Measurements from ENCODE around the gene WDFY4. TPM values are rescaled to one million over a fixed set of nuclear protein-coding genes. Genes with fewer than 3 reads are reported as not detected.

WDFY4 gene
- total and polyA plus RNA-seq, 4 donors, result 4.6 to 26.9 (median 13.5) TPM

- peaks cover 0 to 3% (median 0%) of the 10 kb centered on the region in 4 donors for H3K9me3 ChIP-seq (ENCODE audit: control insufficient read depth in 4 of 4, insufficient read depth in 3 of 4, low read length in 3 of 4)
- H3K4me1 ChIP-seq (ENCODE audit: control insufficient read depth in 5 of 5, insufficient read depth in 5 of 5, low read length in 5 of 5), result peaks cover 0 to 13% (median 11%) of the 10 kb centered on the region in 5 donors
- H3K27me3 ChIP-seq (ENCODE audit: control insufficient read depth in 3 of 3, insufficient read depth in 3 of 3, low read length in 2 of 3), result peaks cover 0 to 7% (median 0%) of the 10 kb centered on the region in 3 donors
- H3K9ac ChIP-seq (ENCODE audit: insufficient read depth in 1 of 2, low read length in 2 of 2), result no peak overlapping the region
- TF ChIP-seq, protein P1, sequence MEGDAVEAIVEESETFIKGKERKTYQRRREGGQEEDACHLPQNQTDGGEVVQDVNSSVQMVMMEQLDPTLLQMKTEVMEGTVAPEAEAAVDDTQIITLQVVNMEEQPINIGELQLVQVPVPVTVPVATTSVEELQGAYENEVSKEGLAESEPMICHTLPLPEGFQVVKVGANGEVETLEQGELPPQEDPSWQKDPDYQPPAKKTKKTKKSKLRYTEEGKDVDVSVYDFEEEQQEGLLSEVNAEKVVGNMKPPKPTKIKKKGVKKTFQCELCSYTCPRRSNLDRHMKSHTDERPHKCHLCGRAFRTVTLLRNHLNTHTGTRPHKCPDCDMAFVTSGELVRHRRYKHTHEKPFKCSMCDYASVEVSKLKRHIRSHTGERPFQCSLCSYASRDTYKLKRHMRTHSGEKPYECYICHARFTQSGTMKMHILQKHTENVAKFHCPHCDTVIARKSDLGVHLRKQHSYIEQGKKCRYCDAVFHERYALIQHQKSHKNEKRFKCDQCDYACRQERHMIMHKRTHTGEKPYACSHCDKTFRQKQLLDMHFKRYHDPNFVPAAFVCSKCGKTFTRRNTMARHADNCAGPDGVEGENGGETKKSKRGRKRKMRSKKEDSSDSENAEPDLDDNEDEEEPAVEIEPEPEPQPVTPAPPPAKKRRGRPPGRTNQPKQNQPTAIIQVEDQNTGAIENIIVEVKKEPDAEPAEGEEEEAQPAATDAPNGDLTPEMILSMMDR (IDR thresholded peaks at IDR 0.05; ENCODE audit: control extremely low read depth, extremely low read depth), result no peak
- H3K4me3 ChIP-seq, result no peak overlapping the region
- 59 to 74% methylated on average over 4 of the region's 4 CpGs for WGBS, 2 donors
- no peaks in the 10 kb centered on the region for H3K36me3 ChIP-seq (ENCODE audit: control insufficient read depth in 4 of 4, insufficient read depth in 4 of 4, low read length in 4 of 4)
- ATAC-seq (ENCODE audit: insufficient read depth, low FRiP score), result peak; percentile 41
- no peak overlapping the region for H3K27ac ChIP-seq (ENCODE audit: low read depth in 1 of 2, low read length in 1 of 2)
- peak in 1 of 3 donors; percentile 57 for DNase-seq
These were observed 108.0 kb downstream of the WDFY4 start for GRCh38 chr10:48792687-48793096.

DNA sequence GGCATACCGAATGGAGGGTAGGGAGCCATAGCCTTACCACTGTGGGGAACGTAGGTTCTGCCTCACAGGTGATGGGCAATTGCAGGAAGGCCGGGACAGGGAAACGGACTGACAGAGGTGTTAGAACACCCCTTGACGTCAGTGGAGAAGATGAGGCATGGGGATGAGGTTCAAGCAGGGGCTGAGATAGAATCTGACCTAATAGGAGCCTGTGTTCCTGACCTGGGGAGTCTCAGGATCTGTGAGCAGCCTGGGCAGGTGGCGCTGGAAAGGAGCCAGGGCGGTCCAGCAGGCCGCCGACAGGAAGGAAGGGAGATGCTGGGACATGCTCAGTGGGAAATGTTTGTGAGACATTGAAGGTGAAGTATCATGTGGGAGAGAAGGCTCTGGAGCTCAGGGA is 109.4 kb downstream of the WDFY4 start:
- Histone ChIP-seq H3K9me3 (ENCODE audit: control insufficient read depth in 4 of 4, insufficient read depth in 3 of 4, low read length in 3 of 4) (peaks cover 0 to 3% (median 0%) of the 10 kb centered on the region in 4 donors), H3K27ac (ENCODE audit: low read depth in 1 of 2, low read length in 1 of 2) (no peak overlapping the region), H3K4me3 (no peak overlapping the region), H3K4me1 (ENCODE audit: control insufficient read depth in 5 of 5, insufficient read depth in 5 of 5, low read length in 5 of 5) (peaks cover 0 to 12% (median 8%) of the 10 kb centered on the region in 5 donors), H3K27me3 (ENCODE audit: control insufficient read depth in 3 of 3, insufficient read depth in 3 of 3, low read length in 2 of 3) (peaks cover 0 to 7% (median 0%) of the 10 kb centered on the region in 3 donors), H3K36me3 (ENCODE audit: control insufficient read depth in 4 of 4, insufficient read depth in 4 of 4, low read length in 4 of 4) (no peaks in the 10 kb centered on the region), H3K9ac (ENCODE audit: insufficient read depth in 1 of 2, low read length in 2 of 2) (no peak overlapping the region)
- TF ChIP-seq, protein P1 (IDR thresholded peaks at IDR 0.05; ENCODE audit: control extremely low read depth, extremely low read depth), result no peak
- ATAC-seq (ENCODE audit: insufficient read depth, low FRiP score) (no peak), DNase-seq (no peak)
- 84% methylated on average over 9 of the region's 9 CpGs for WGBS, 2 donors

- H3K9me3 ChIP-seq (ENCODE audit: control insufficient read depth in 4 of 4, insufficient read depth in 3 of 4, low read length in 3 of 4), result peaks cover 0 to 3% (median under 1%) of the 10 kb centered on the region in 4 donors
- H3K27me3 ChIP-seq (ENCODE audit: control insufficient read depth in 3 of 3, insufficient read depth in 3 of 3, low read length in 2 of 3), result peaks cover 0 to 7% (median 0%) of the 10 kb centered on the region in 3 donors
- H3K4me3 ChIP-seq, result no peak overlapping the region
- TF ChIP-seq, protein P1 (IDR thresholded peaks at IDR 0.05; ENCODE audit: control extremely low read depth, extremely low read depth), result no peak
- peaks cover 0 to 6% (median 0%) of the 10 kb centered on the region in 5 donors for H3K4me1 ChIP-seq (ENCODE audit: control insufficient read depth in 5 of 5, insufficient read depth in 5 of 5, low read length in 5 of 5)
- no peaks in the 10 kb centered on the region for H3K36me3 ChIP-seq (ENCODE audit: control insufficient read depth in 4 of 4, insufficient read depth in 4 of 4, low read length in 4 of 4)
- ATAC-seq (ENCODE audit: insufficient read depth, low FRiP score) (no peak), DNase-seq (no peak)
- H3K27ac ChIP-seq (ENCODE audit: low read depth in 1 of 2, low read length in 1 of 2), result no peak overlapping the region
- whole genome bisulfite sequencing, 2 donors, result 96 to 98% methylated on average over 2 of the region's 2 CpGs
- H3K9ac ChIP-seq (ENCODE audit: insufficient read depth in 1 of 2, low read length in 2 of 2), result no peak overlapping the region
These were observed 112.1 kb downstream of the WDFY4 start for GRCh38 chr10:48796713-48797245.

Data from lung (tissue), 12 donors.